Measurements from ENCODE around the gene OVOL3. TPM values are rescaled to one million over a fixed set of nuclear protein-coding genes. Genes with fewer than 3 reads are reported as not detected.

The OVOL3 gene
- total RNA-seq, 4 donors from 2014 or later = not detected

DNA sequence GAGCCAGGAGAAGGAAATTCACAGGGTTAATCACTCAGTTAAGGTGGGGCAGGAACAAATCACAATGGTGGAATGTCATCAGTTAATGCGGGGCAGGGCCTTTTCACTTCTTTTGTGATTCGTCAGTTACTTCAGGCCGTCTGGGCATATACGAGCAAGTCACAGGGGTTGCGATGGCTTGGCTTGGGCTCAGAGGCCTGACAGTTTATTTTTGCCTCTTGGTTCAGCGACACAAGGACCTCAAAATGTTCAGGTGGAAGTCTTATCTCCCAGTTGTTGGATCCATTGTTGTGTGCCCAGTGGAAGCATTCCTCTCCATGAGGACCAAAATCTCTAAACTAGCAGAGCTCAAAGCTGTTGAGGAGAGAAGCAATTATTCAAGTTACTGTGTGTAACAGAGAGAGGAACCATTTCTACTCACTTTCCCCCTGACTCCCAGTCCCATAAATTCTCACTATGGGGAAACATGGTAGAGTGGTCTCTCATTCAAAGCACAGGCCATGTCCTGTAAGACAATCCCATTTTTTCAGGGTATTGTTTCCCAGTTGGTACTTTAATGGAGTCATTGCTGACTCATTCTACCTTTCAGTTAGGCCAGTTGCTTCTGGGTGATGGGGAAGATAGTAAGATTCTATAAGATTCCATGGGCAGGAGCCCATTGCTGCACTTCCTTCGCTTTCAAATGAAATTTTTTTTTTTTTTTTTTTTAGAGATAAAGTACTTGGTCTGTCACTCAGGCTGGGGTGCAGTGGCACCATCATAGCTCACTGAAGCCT lies 50.1 kb downstream of the OVOL3 start:
- Histone ChIP-seq H3K27me3 (no peaks in the 10 kb centered on the region), H3K4me1 (no peaks in the 10 kb centered on the region), H3K9me3 (no peaks in the 10 kb centered on the region), H3K36me3 (no peaks in the 10 kb centered on the region), H3K27ac (no peak overlapping the region), H3K4me3 (no peak overlapping the region)
- TF ChIP-seq EP300 (IDR thresholded peaks at IDR 0.05) = no peak
- TF ChIP-seq, protein P1, sequence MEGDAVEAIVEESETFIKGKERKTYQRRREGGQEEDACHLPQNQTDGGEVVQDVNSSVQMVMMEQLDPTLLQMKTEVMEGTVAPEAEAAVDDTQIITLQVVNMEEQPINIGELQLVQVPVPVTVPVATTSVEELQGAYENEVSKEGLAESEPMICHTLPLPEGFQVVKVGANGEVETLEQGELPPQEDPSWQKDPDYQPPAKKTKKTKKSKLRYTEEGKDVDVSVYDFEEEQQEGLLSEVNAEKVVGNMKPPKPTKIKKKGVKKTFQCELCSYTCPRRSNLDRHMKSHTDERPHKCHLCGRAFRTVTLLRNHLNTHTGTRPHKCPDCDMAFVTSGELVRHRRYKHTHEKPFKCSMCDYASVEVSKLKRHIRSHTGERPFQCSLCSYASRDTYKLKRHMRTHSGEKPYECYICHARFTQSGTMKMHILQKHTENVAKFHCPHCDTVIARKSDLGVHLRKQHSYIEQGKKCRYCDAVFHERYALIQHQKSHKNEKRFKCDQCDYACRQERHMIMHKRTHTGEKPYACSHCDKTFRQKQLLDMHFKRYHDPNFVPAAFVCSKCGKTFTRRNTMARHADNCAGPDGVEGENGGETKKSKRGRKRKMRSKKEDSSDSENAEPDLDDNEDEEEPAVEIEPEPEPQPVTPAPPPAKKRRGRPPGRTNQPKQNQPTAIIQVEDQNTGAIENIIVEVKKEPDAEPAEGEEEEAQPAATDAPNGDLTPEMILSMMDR (IDR thresholded peaks at IDR 0.05) = no peak
- no peak for TF ChIP-seq POLR2A (IDR thresholded peaks at IDR 0.05)
- TF ChIP-seq POLR2AphosphoS5 (IDR thresholded peaks at IDR 0.05) = no peak
- no peak for DNase-seq (ENCODE audit: low spot score in 2 of 2)
- WGBS = 81% methylated on average over 7 of the region's 7 CpGs

Other genes starting within 250 kb of the OVOL3 start
- 1 to 10 TPM in 2 of 4 donors, under 1 TPM in 2; 0.64 to 1.6 (median 0.96) TPM for gene APLP1, start 242.6 kb upstream of the OVOL3 start, total RNA-seq
- 10 to 100 TPM in 1 of 4 donors, 1 to 10 TPM in 3; 3.7 to 15.7 (median 6.9) TPM for gene NFKBID, start 210.6 kb upstream of the OVOL3 start, total RNA-seq
- gene HCST, start 208.6 kb upstream of the OVOL3 start, total RNA-seq = 1 to 10 TPM in 1 of 4 donors, not detected in 3; 8.3 TPM
- gene TYROBP, start 202.8 kb upstream of the OVOL3 start, total RNA-seq = 10 to 100 TPM; 12.4 to 29.4 (median 15.6) TPM
- 10 to 100 TPM; 10.9 to 18.3 (median 12.8) TPM for gene LRFN3, start 174.8 kb upstream of the OVOL3 start, total RNA-seq
- 10 to 100 TPM; 21.6 to 29.6 (median 27.5) TPM for gene SDHAF1, start 116.0 kb upstream of the OVOL3 start, total RNA-seq
- gene SYNE4, start 102.3 kb upstream of the OVOL3 start, total RNA-seq = 1 to 10 TPM in 3 of 4 donors, under 1 TPM in 1; 0.42 to 3.0 (median 1.8) TPM
- gene ALKBH6, start 96.9 kb upstream of the OVOL3 start, total RNA-seq = 10 to 100 TPM; 21.1 to 33.2 (median 24.9) TPM
- 1 to 10 TPM; 2.2 to 3.0 (median 2.7) TPM for gene CLIP3, start 78.3 kb upstream of the OVOL3 start, total RNA-seq
- 10 to 100 TPM in 3 of 4 donors, 1 to 10 TPM in 1; 5.7 to 20.4 (median 10.9) TPM for gene THAP8, start 56.9 kb upstream of the OVOL3 start, total RNA-seq
- gene WDR62, start 56.2 kb upstream of the OVOL3 start, total RNA-seq = 1 to 10 TPM; 1.4 to 3.7 (median 1.8) TPM
- gene POLR2I, start 3.7 kb downstream of the OVOL3 start, total RNA-seq = 10 to 100 TPM; 21.8 to 57.5 (median 31.3) TPM
- 100 to 1,000 TPM in 1 of 4 donors, 10 to 100 TPM in 3; 63.2 to 117 (median 90.5) TPM for gene TBCB, start 4.3 kb downstream of the OVOL3 start, total RNA-seq
- 10 to 100 TPM; 60.2 to 95.5 (median 79.2) TPM for gene CAPNS1, start 28.9 kb downstream of the OVOL3 start, total RNA-seq
- gene COX7A1, start 41.3 kb downstream of the OVOL3 start, total RNA-seq = 10 to 100 TPM in 2 of 4 donors, 1 to 10 TPM in 2; 5.6 to 17.1 (median 11.4) TPM
- 1 to 10 TPM; 3.6 to 9.8 (median 6.2) TPM for gene ZNF565, start 103.5 kb downstream of the OVOL3 start, total RNA-seq
- 10 to 100 TPM; 60.2 to 70.4 (median 64.3) TPM for gene ZNF146, start 104.0 kb downstream of the OVOL3 start, total RNA-seq